B cell (primary cell): ENCODE measurements around the gene NPAS4. TPM values are rescaled to one million over a fixed set of nuclear protein-coding genes. Genes with fewer than 3 reads are reported as not detected.

Source experiments
- ATAC-seq: fragments of 200-7000 bp; cut with Tn5 transposase; one replicate; pipeline ENCODE4 v1.10.0; 2021; ENCODE audit warnings: low read depth, mild to moderate bottlenecking, moderate number of reproducible peaks, moderate library complexity
- CTCF ChIA-PET: fragments of 350-600 bp; sonication (Branson Sonifier 250); formaldehyde crosslinking; loops from one replicate; lab custom pipeline; 2021; ENCODE audit warnings: antibody characterized with exemption, inconsistent platforms; lab: Charles Lee
- POLR2A ChIA-PET: fragments of 350-600 bp; sonication (Branson Sonifier 250); formaldehyde crosslinking; loops from one replicate; lab custom pipeline; 2021; ENCODE audit warnings: antibody characterized with exemption; lab: Charles Lee
- DNase-seq: peaks from one replicate; pipeline ENCODE4 v3.0.0; 2013
- H2AFZ ChIP-seq: 2 replicates; pipeline ENCODE4 v1.6.1; 2012; ENCODE audit warnings: mild to moderate bottlenecking, low read depth, low read length; ENCODE audit not compliant: insufficient read depth, poor library complexity, severe bottlenecking
- H3K27ac ChIP-seq, 2 donors: 1 replicate in 1 of 2; 2 replicates in 1 of 2; pipeline ENCODE4 v1.5.1; 2012 to 2013; ENCODE audit warnings: low read length in 2 of 2, mild to moderate bottlenecking in 2 of 2, moderate library complexity in 1 of 2
- H3K27me3 ChIP-seq, 4 experiments: fragments of 200-600 bp in 1 of 4; sonication (generic) in 1 of 4; replicated peaks in 1 of 4; 1 replicate in 2 of 4; 2 replicates in 2 of 4; pipeline versions ENCODE4 v1.6.1 to v1.7.0; 2013 to 2016; ENCODE audit warnings: low read length in 3 of 4, mild to moderate bottlenecking in 2 of 4, mixed read lengths in 1 of 4, moderate library complexity in 1 of 4; ENCODE audit not compliant: insufficient read depth in 4 of 4, control insufficient read depth in 3 of 4; ENCODE audit errors: control extremely low read depth in 1 of 4
- H3K36me3 ChIP-seq, 2 experiments: replicated peaks in 1 of 2; 1 replicate in 1 of 2; 2 replicates in 1 of 2; pipeline versions ENCODE4 v1.6.1 to v1.7.1; 2013; ENCODE audit warnings: low read length in 1 of 2; ENCODE audit not compliant: insufficient read depth in 2 of 2, control insufficient read depth in 1 of 2; ENCODE audit errors: control extremely low read depth in 1 of 2, extremely low read depth in 1 of 2
- H3K4me1 ChIP-seq, 2 donors: fragments of 200-600 bp in 1 of 2; sonication (generic) in 1 of 2; 1 replicate in 1 of 2; 2 replicates in 1 of 2; pipeline versions ENCODE4 v1.5.1 to v1.6.1; 2013 to 2017; ENCODE audit warnings: low read length in 2 of 2; ENCODE audit not compliant: control insufficient read depth in 2 of 2, insufficient read depth in 2 of 2
- H3K4me2 ChIP-seq: replicated peaks from 2 replicates; pipeline ENCODE3; 2012; ENCODE audit warnings: mild to moderate bottlenecking, low read depth, low read length; ENCODE audit not compliant: poor library complexity, severe bottlenecking
- H3K4me3 ChIP-seq, 5 experiments: fragments of 200-600 bp in 1 of 5; sonication (generic) in 1 of 5; 1 replicate in 3 of 5; 2 replicates in 2 of 5; pipeline versions ENCODE4 v1.5.1 to v1.7.0; 2011 to 2016; ENCODE audit warnings: low read length in 4 of 5, mild to moderate bottlenecking in 4 of 5, low read depth in 2 of 5, control low read depth in 1 of 5, moderate library complexity in 1 of 5; ENCODE audit not compliant: insufficient read depth in 1 of 5; ENCODE audit errors: control extremely low read depth in 1 of 5, extremely low read depth in 1 of 5
- H3K79me2 ChIP-seq: fragments of 200-600 bp; sonication (generic); one replicate; pipeline ENCODE4 v1.6.0; 2016; ENCODE audit warnings: low read length; ENCODE audit not compliant: control insufficient read depth, insufficient read depth
- H3K9ac ChIP-seq: fragments of 200-600 bp; sonication (generic); 2 replicates; pipeline ENCODE4 v1.6.1; 2017; ENCODE audit warnings: mild to moderate bottlenecking, low read length, moderate library complexity
- H3K9me3 ChIP-seq, 3 donors: one replicate each; pipeline versions ENCODE4 v1.6.1 to v1.7.1; 2013; ENCODE audit warnings: low read length in 2 of 3; ENCODE audit not compliant: control insufficient read depth in 2 of 3, insufficient read depth in 1 of 3; ENCODE audit errors: control extremely low read depth in 1 of 3
- H4K20me1 ChIP-seq: 2 replicates; pipeline ENCODE4 v1.6.0; 2012; ENCODE audit warnings: mild to moderate bottlenecking, low read length; ENCODE audit not compliant: insufficient read depth, control insufficient read depth, poor library complexity, severe bottlenecking
- H3K27ac Mint-ChIP-seq: one replicate; pipeline ENCODE4 v1.8.0; 2021; ENCODE audit warnings: mixed read lengths
- H3K27me3 Mint-ChIP-seq: one replicate; pipeline ENCODE4 v1.8.0; 2021; ENCODE audit warnings: mixed read lengths
- H3K4me1 Mint-ChIP-seq: one replicate; pipeline ENCODE4 v1.8.0; 2021; ENCODE audit warnings: mixed read lengths
- H3K4me3 Mint-ChIP-seq: one replicate; pipeline ENCODE4 v1.8.0; 2021; ENCODE audit warnings: mixed read lengths
- H3K9me3 Mint-ChIP-seq: one replicate; pipeline ENCODE4 v1.8.0; 2022; ENCODE audit warnings: mixed read lengths; ENCODE audit not compliant: insufficient read depth
- EZH2 ChIP-seq: IDR thresholded peaks from 2 replicates; pipeline ENCODE4 v1.6.1; 2012; ENCODE audit warnings: borderline replicate concordance, low read depth, mild to moderate bottlenecking, moderate library complexity, low read length; ENCODE audit not compliant: insufficient read depth, poor library complexity, severe bottlenecking
- WGBS: methylation state at CpG from one replicate; pipeline ENCODE4 v1.1.5; 2013; ENCODE audit warnings: missing lambda C conversion rate; ENCODE audit not compliant: insufficient coverage; 5-methylcytosine and 5-hydroxymethylcytosine counted together
- intact Hi-C: fragments of 100-400 bp; cut with micrococcal nuclease; formaldehyde crosslinking; loops from one replicate; pipeline ENCODE4 v1.10.0; 2022
- polyA minus RNA-seq: library from RNA; depleted of rRNA, polyadenylated mRNA; stranded (reverse); fragments of >200 nt; gene quantifications from 2 replicates; pipeline ENCODE4 v1.2.3, GENCODE V29; 2012
- polyA plus RNA-seq: library from polyadenylated mRNA; depleted of rRNA; stranded (reverse); fragments of >200 nt; gene quantifications from 2 replicates; pipeline ENCODE4 v1.2.3, GENCODE V29; 2012
- total RNA-seq, 2 donors: library from RNA; stranded (reverse); fragments of 120-200 nt in 1 of 2; gene quantifications; 1 replicate in 1 of 2; 2 replicates in 1 of 2; pipeline versions ENCODE4 v1.2.3 to v1.2.4, GENCODE V29; 2013 to 2022
- TF ChIP-seq, protein P1 (sequence below): fragments of 200-600 bp; IDR thresholded peaks from one replicate; pipeline ENCODE4 v1.8.0; 2022; ENCODE audit warnings: antibody characterized with exemption, mild to moderate bottlenecking

NPAS4 gene
- total RNA-seq (not detected in 2 replicates), polyA plus RNA-seq (not detected in 2 replicates), polyA minus RNA-seq (not detected in 2 replicates)
- total RNA-seq (2013) = not detected

- peak within 1 kb of the TSS; percentile 81 for H3K27ac Mint-ChIP-seq
- DNase-seq (no peak), ATAC-seq (no peak)
- H3K36me3 ChIP-seq = no peaks in the 10 kb centered on the region
- POLR2A ChIA-PET = interaction anchor here (0.7 to 1.0 kb wide), 2 partner anchors 108 to 132 kb away, joined by 3 read pairs; partner anchors contain the start of gene YIF1A
- peaks cover 7% of the 10 kb centered on the region for H4K20me1 ChIP-seq
- WGBS = 15% methylated on average over 68 of the region's 71 CpGs
- H3K4me3 Mint-ChIP-seq = no peak within 1 kb of the TSS
- CTCF ChIA-PET = interaction anchor here (0.8 to 2.8 kb wide), 10 partner anchors 9 to 258 kb away, joined by 3 to 15 read pairs (median 6); partner anchors contain the start of genes DPP3 and MRPL11
- H3K79me2 ChIP-seq = no peaks in the 10 kb centered on the region
- peaks cover 39% of the 10 kb centered on the region for H3K27me3 Mint-ChIP-seq
- H3K9me3 ChIP-seq = peaks cover 0 to 45% (median 3%) of the 10 kb centered on the region in 3 donors
- peaks cover 3% of the 10 kb centered on the region for H3K4me1 Mint-ChIP-seq
- TF ChIP-seq, protein P1, sequence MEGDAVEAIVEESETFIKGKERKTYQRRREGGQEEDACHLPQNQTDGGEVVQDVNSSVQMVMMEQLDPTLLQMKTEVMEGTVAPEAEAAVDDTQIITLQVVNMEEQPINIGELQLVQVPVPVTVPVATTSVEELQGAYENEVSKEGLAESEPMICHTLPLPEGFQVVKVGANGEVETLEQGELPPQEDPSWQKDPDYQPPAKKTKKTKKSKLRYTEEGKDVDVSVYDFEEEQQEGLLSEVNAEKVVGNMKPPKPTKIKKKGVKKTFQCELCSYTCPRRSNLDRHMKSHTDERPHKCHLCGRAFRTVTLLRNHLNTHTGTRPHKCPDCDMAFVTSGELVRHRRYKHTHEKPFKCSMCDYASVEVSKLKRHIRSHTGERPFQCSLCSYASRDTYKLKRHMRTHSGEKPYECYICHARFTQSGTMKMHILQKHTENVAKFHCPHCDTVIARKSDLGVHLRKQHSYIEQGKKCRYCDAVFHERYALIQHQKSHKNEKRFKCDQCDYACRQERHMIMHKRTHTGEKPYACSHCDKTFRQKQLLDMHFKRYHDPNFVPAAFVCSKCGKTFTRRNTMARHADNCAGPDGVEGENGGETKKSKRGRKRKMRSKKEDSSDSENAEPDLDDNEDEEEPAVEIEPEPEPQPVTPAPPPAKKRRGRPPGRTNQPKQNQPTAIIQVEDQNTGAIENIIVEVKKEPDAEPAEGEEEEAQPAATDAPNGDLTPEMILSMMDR = no peak
- no peak for TF ChIP-seq EZH2
- H2AFZ ChIP-seq = no peak within 1 kb of the TSS
- no peak within 1 kb of the TSS for H3K9ac ChIP-seq
- H3K4me3 ChIP-seq = no peak within 1 kb of the TSS
- H3K27me3 ChIP-seq = peaks cover 0 to 46% (median 40%) of the 10 kb centered on the region in 4 experiments
- peaks cover 8 to 16% of the 10 kb centered on the region in 2 donors for H3K4me1 ChIP-seq
- no peaks in the 10 kb centered on the region for H3K9me3 Mint-ChIP-seq
- no peak within 1 kb of the TSS for H3K27ac ChIP-seq
- no peak within 1 kb of the TSS for H3K4me2 ChIP-seq
- intact Hi-C loops = loop anchor here (2.0 kb wide), 1 partner anchor 18 kb away; the partner anchor contains the start of gene MRPL11
These were observed at the start of gene NPAS4 for GRCh38 chr11:66420671-66421476. NPAS4 (plus strand) TSS chr11:66421035; CDS start chr11:66421180, 145 bp downstream.
